ENCODE results near the gene TPPP2.

The TPPP2 gene

GRCh38 chr14:21017528-21018245, 12.3 kb upstream of the TPPP2 start:
- no peak for DNase-seq

GRCh38 chr14:21018286-21018685, 11.7 kb upstream of the TPPP2 start:
- no peak for DNase-seq

GRCh38 chr14:21018781-21019180, 11.2 kb upstream of the TPPP2 start:
- no peak for DNase-seq

- DNase-seq: no peak
Measured at GRCh38 chr14:21019366-21019765, 10.7 kb upstream of the TPPP2 start.

GRCh38 chr14:21020977-21021545, 9.0 kb upstream of the TPPP2 start:
- no peak for DNase-seq

- DNase-seq: no peak
Measured at GRCh38 chr14:21022686-21023085, 7.3 kb upstream of the TPPP2 start.

- DNase-seq: no peak
Measured at GRCh38 chr14:21023174-21023573, 6.8 kb upstream of the TPPP2 start.

- DNase-seq: no peak
Measured at GRCh38 chr14:21023817-21024584, 6.0 kb upstream of the TPPP2 start.

GRCh38 chr14:21024585-21025370, 5.2 kb upstream of the TPPP2 start, which contains the start of gene NDRG2:
Gene NDRG2, minus strand, starts transcription at chr14:21025061. Its CDS starts 1,746 bp downstream, at chr14:21023315.
- peak; percentile 25 for DNase-seq

- no peak for DNase-seq
Measured at GRCh38 chr14:21025371-21026273, 4.4 kb upstream of the TPPP2 start.

- DNase-seq: no peak
Measured at GRCh38 chr14:21026274-21026987, 3.6 kb upstream of the TPPP2 start.

GRCh38 chr14:21026988-21027315, 3.1 kb upstream of the TPPP2 start:
- no peak for DNase-seq

GRCh38 chr14:21030531-21030930, 514 bp downstream of the TPPP2 start:
- no peak for DNase-seq

- no peak for DNase-seq
Measured at GRCh38 chr14:21032326-21033132, 2.5 kb downstream of the TPPP2 start.

- DNase-seq: no peak
Measured at GRCh38 chr14:21033133-21033698, 3.2 kb downstream of the TPPP2 start.

GRCh38 chr14:21034707-21035106, 4.7 kb downstream of the TPPP2 start, which contains the start of gene RNASE13:
Gene RNASE13, minus strand, starts transcription at chr14:21034807. Its CDS starts 519 bp downstream, at chr14:21034288.
- DNase-seq: no peak

GRCh38 chr14:21036751-21037150, 6.7 kb downstream of the TPPP2 start:
- no peak for DNase-seq

- no peak for DNase-seq
Measured at GRCh38 chr14:21037156-21037555, 7.1 kb downstream of the TPPP2 start.

GRCh38 chr14:21038441-21039422, 8.7 kb downstream of the TPPP2 start:
- peak; percentile 27 for DNase-seq

Measured in NCI-H1092 treated with DMSO at 0.1 percent for 48 hours (cell line).